H1 (cell line): ENCODE results near the gene TAF5. TPM values are rescaled to one million over a fixed set of nuclear protein-coding genes. Genes with fewer than 3 reads are reported as not detected.

Experiments used
- CTCF ChIA-PET: fragments of 300-600 bp; sonication (Branson Sonifier 250); formaldehyde crosslinking; loops from one replicate; lab custom pipeline; 2021; ENCODE audit not compliant: partially characterized antibody; lab: Charles Lee
- POLR2A ChIA-PET: fragments of 300-600 bp; sonication (Branson Sonifier 250); formaldehyde crosslinking; loops from one replicate; lab custom pipeline; 2021; ENCODE audit warnings: inconsistent platforms; ENCODE audit not compliant: partially characterized antibody; lab: Charles Lee
- DNase-seq, 2 experiments: peaks; one replicate each; pipeline versions ENCODE4 v3.0.0 to v3.0.0-alpha.2; 2010 to 2022; ENCODE audit warnings: low spot score in 2 of 2, low read depth in 1 of 2, mixed read lengths in 1 of 2
- FAIRE-seq: peaks from 2 replicates; lab custom pipeline; 2011; peaks lifted over from hg19 to GRCh38; lab: Jason Lieb, UNC
- H2AFZ ChIP-seq: 2 replicates; pipeline ENCODE4 v1.8.1; 2012; ENCODE audit warnings: low read length, inconsistent platforms
- H2AK5ac ChIP-seq: 2 replicates; pipeline ENCODE4 v1.6.1; 2013; ENCODE audit warnings: low read depth, low read length
- H2BK120ac ChIP-seq: replicated peaks from 2 replicates; pipeline ENCODE3; 2013; ENCODE audit warnings: low read depth, low read length, inconsistent platforms
- H2BK12ac ChIP-seq: 2 replicates; pipeline ENCODE4 v1.6.1; 2013; ENCODE audit warnings: low read depth, low read length
- H2BK15ac ChIP-seq: 2 replicates; pipeline ENCODE4 v1.6.1; 2013; ENCODE audit warnings: low read length
- H2BK20ac ChIP-seq: 2 replicates; pipeline ENCODE4 v1.6.1; 2013; ENCODE audit warnings: low read length
- H2BK5ac ChIP-seq: 2 replicates; pipeline ENCODE4 v1.6.1; 2013; ENCODE audit warnings: low read depth, low read length
- H3K14ac ChIP-seq: 2 replicates; pipeline ENCODE4 v1.6.1; 2013; ENCODE audit warnings: inconsistent platforms; ENCODE audit not compliant: insufficient read length
- H3K18ac ChIP-seq: 2 replicates; pipeline ENCODE4 v1.6.1; 2013; ENCODE audit warnings: low read length; ENCODE audit errors: extremely low read depth
- H3K23ac ChIP-seq: 2 replicates; pipeline ENCODE4 v1.6.1; 2013; ENCODE audit warnings: inconsistent platforms; ENCODE audit not compliant: insufficient read length
- H3K23me2 ChIP-seq: 2 replicates; pipeline ENCODE4 v1.6.1; 2013; ENCODE audit warnings: low read depth, low read length
- H3K27ac ChIP-seq: 2 replicates; pipeline ENCODE4 v1.6.1; 2011; ENCODE audit warnings: low read depth, low read length, inconsistent platforms
- H3K27me3 ChIP-seq, 4 experiments: replicated peaks in 1 of 4; 1 replicate in 1 of 4; 2 replicates in 3 of 4; pipeline versions ENCODE4 v1.6.1 to v1.8.1; 2011 to 2013; ENCODE audit warnings: low read length in 3 of 4, mild to moderate bottlenecking in 3 of 4, inconsistent platforms in 2 of 4, mixed read lengths in 2 of 4, moderate library complexity in 1 of 4; ENCODE audit not compliant: control insufficient read depth in 3 of 4, insufficient read depth in 3 of 4; ENCODE audit errors: extremely low read depth in 1 of 4
- H3K36me3 ChIP-seq, 4 experiments: 2 replicates each; pipeline versions ENCODE4 v1.6.1 to v1.8.1; 2011 to 2013; ENCODE audit warnings: mild to moderate bottlenecking in 4 of 4, low read length in 3 of 4, moderate library complexity in 2 of 4, control low read depth in 1 of 4, inconsistent platforms in 1 of 4; ENCODE audit not compliant: insufficient read depth in 4 of 4, control insufficient read depth in 2 of 4
- H3K4ac ChIP-seq: replicated peaks from 2 replicates; pipeline ENCODE3; 2013; ENCODE audit warnings: low read length, low read depth, mixed read lengths, inconsistent platforms; ENCODE audit not compliant: insufficient read length
- H3K4me1 ChIP-seq, 4 experiments: replicated peaks in 1 of 4; 1 replicate in 1 of 4; 2 replicates in 3 of 4; pipeline versions ENCODE4 v1.6.1 to v1.8.1; 2011 to 2013; ENCODE audit warnings: low read length in 3 of 4, inconsistent platforms in 2 of 4, mixed read lengths in 1 of 4; ENCODE audit not compliant: insufficient read depth in 4 of 4, control insufficient read depth in 3 of 4
- H3K4me2 ChIP-seq, 2 experiments: 2 replicates each; pipeline versions ENCODE4 v1.6.1 to v1.8.1; 2011 to 2013; ENCODE audit warnings: low read depth in 2 of 2, low read length in 2 of 2, control low read depth in 1 of 2, inconsistent platforms in 1 of 2, mild to moderate bottlenecking in 1 of 2; ENCODE audit not compliant: insufficient read depth in 1 of 2
- H3K4me3 ChIP-seq, 4 experiments: fragments of 200-600, 300-600 bp in 1 of 4; sonication (generic), shearing (Covaris generic), sonication (Bioruptor Twin) in 1 of 4; 2 replicates each; pipeline versions ENCODE4 v1.5.1 to v1.8.1; 2011 to 2016; ENCODE audit warnings: low read length in 4 of 4, low read depth in 3 of 4, control low read depth in 2 of 4, inconsistent platforms in 2 of 4, mild to moderate bottlenecking in 2 of 4, mixed read lengths in 1 of 4, moderate library complexity in 1 of 4; ENCODE audit not compliant: insufficient read depth in 2 of 4; ENCODE audit errors: extremely low read depth in 1 of 4
- H3K56ac ChIP-seq: replicated peaks from 2 replicates; pipeline ENCODE3; 2013; ENCODE audit warnings: low read depth, mild to moderate bottlenecking, mixed read lengths, low read length, inconsistent platforms; ENCODE audit not compliant: insufficient read length
- H3K79me1 ChIP-seq: 2 replicates; pipeline ENCODE4 v1.6.1; 2013; ENCODE audit warnings: low read depth, low read length, control low read depth
- H3K79me2 ChIP-seq, 2 experiments: 2 replicates each; pipeline versions ENCODE4 v1.6.1 to v1.8.1; 2012 to 2013; ENCODE audit warnings: low read length in 2 of 2, mild to moderate bottlenecking in 2 of 2, inconsistent platforms in 1 of 2; ENCODE audit not compliant: insufficient read depth in 2 of 2, control insufficient read depth in 1 of 2
- H3K9ac ChIP-seq, 4 experiments: replicated peaks in 1 of 4; 1 replicate in 1 of 4; 2 replicates in 3 of 4; pipeline versions ENCODE4 v1.6.1 to v1.8.1; 2011 to 2013; ENCODE audit warnings: low read depth in 3 of 4, low read length in 3 of 4, control low read depth in 2 of 4, mild to moderate bottlenecking in 2 of 4, moderate library complexity in 2 of 4, inconsistent platforms in 1 of 4; ENCODE audit errors: extremely low read depth in 1 of 4
- H3K9me3 ChIP-seq, 2 experiments: 2 replicates each; pipeline versions ENCODE4 v1.6.1 to v1.8.1; 2012 to 2013; ENCODE audit warnings: mild to moderate bottlenecking in 2 of 2, moderate library complexity in 2 of 2, control low read depth in 1 of 2, inconsistent platforms in 1 of 2, low read depth in 1 of 2, low read length in 1 of 2, mixed read lengths in 1 of 2; ENCODE audit not compliant: insufficient read depth in 2 of 2
- H4K20me1 ChIP-seq, 2 experiments: replicated peaks in 1 of 2; 2 replicates each; pipeline versions ENCODE3 to v1.8.1; 2011 to 2013; ENCODE audit warnings: inconsistent platforms in 2 of 2, low read length in 2 of 2, mild to moderate bottlenecking in 1 of 2; ENCODE audit not compliant: insufficient read depth in 2 of 2, control insufficient read depth in 1 of 2
- H4K5ac ChIP-seq: 2 replicates; pipeline ENCODE4 v1.6.1; 2013; ENCODE audit warnings: low read length, low read depth, mixed read lengths, inconsistent platforms; ENCODE audit not compliant: insufficient read length
- H4K8ac ChIP-seq: 2 replicates; pipeline ENCODE4 v1.8.0; 2013; ENCODE audit warnings: mild to moderate bottlenecking, moderate library complexity, low read length, inconsistent platforms; ENCODE audit not compliant: insufficient read depth; ENCODE audit errors: extremely low read depth
- H4K91ac ChIP-seq: replicated peaks from 2 replicates; pipeline ENCODE3; 2013; ENCODE audit warnings: low read length, mixed read lengths, inconsistent platforms; ENCODE audit not compliant: insufficient read length
- ASH2L ChIP-seq: fragments of 200-600, 300-600 bp; sonication (generic); IDR thresholded peaks from one replicate; pipeline ENCODE4 v1.7.1; 2017; ENCODE audit warnings: low read length
- ATF2 ChIP-seq: IDR thresholded peaks from 2 replicates; pipeline ENCODE4 v1.6.1; 2012; ENCODE audit warnings: low read length, inconsistent platforms
- BCL11A ChIP-seq, 2 experiments: IDR thresholded peaks; one replicate each; pipeline ENCODE4 v1.6.1; 2011; ENCODE audit warnings: low read depth in 2 of 2, low read length in 2 of 2, mild to moderate bottlenecking in 2 of 2
- EP300 ChIP-seq, 2 experiments: IDR thresholded peaks; 1 replicate in 1 of 2; 2 replicates in 1 of 2; pipeline ENCODE4 v1.6.1; 2011 to 2012; ENCODE audit warnings: low read depth in 2 of 2, low read length in 2 of 2, mild to moderate bottlenecking in 2 of 2, borderline replicate concordance in 1 of 2, inconsistent platforms in 1 of 2, moderate library complexity in 1 of 2
- RNF2 ChIP-seq: fragments of 200-900, 300-1000 bp; sonication (generic); IDR thresholded peaks from 2 replicates; pipeline ENCODE4 v1.7.1; 2016; ENCODE audit warnings: borderline replicate concordance, low read depth, mild to moderate bottlenecking, antibody characterized with exemption, low read length; ENCODE audit not compliant: poor library complexity, severe bottlenecking; ENCODE audit errors: missing control alignments
- polyA plus RNA-seq, 7 experiments: library from polyadenylated mRNA; depleted of rRNA in 3 of 7; stranded (reverse) in 5 of 7; unstranded in 2 of 7; fragments of >200 nt in 5 of 7; fragments of 200-250 nt in 2 of 7; gene quantifications; 1 replicate in 5 of 7; 2 replicates in 1 of 7; 4 replicates in 1 of 7; pipeline versions ENCODE4 v1.2.1 to v1.2.3, GENCODE V29; 2011 to 2013; ENCODE audit warnings: missing spikeins in 2 of 7, mixed read lengths in 2 of 7
- total RNA-seq: library from RNA; stranded (reverse); fragmentation: NEBNext Ultra II Directional; extraction: Animal tissue kit (Norgen Biotek cat#: 25700); gene quantifications from 2 replicates; pipeline ENCODE4 v1.2.1, GENCODE V29; 2021

Gene TAF5
- total and polyA plus RNA-seq, 2 of the 8 experiments (the other 6 are each of a cell fraction or from before 2014, with no cell fraction given) = 5.8 to 15.6 TPM

GRCh38 chr10:103334567-103334966 lies 33.2 kb upstream of the TAF5 start:
- Histone ChIP-seq H2BK20ac (no peak overlapping the region), H3K4ac (no peak overlapping the region), H2BK120ac (no peak overlapping the region), H4K91ac (no peak overlapping the region), H3K9ac (no peak overlapping the region), H3K23me2 (no peaks in the 10 kb centered on the region), H3K9me3 (no peaks in the 10 kb centered on the region), H3K4me3 (no peak overlapping the region), H2AK5ac (no peak overlapping the region), H3K18ac (no peak overlapping the region), H3K79me2 (no peaks in the 10 kb centered on the region), H3K27me3 (no peaks in the 10 kb centered on the region), H4K5ac (no peak overlapping the region), H3K27ac (no peak overlapping the region), H3K4me2 (no peak overlapping the region), H2BK12ac (no peak overlapping the region), H3K4me1 (no peaks in the 10 kb centered on the region), H3K79me1 (no peaks in the 10 kb centered on the region), H3K14ac (no peak overlapping the region), H4K8ac (no peak overlapping the region), H3K23ac (no peak overlapping the region), H3K36me3 (peaks cover 4 to 28% (median 18%) of the 10 kb centered on the region in 4 experiments), H2AFZ (no peak overlapping the region), H2BK5ac (no peak overlapping the region), H2BK15ac (no peak overlapping the region), H4K20me1 (peaks cover 0 to 2% of the 10 kb centered on the region in 2 experiments), H3K56ac (no peak overlapping the region)
- no peak for TF ChIP-seq RNF2
- no peak for TF ChIP-seq BCL11A (IDR thresholded peaks at IDR 0.05; ENCODE audit: low read depth in 2 of 2, low read length in 2 of 2)
- TF ChIP-seq EP300 (IDR thresholded peaks at IDR 0.05; ENCODE audit: borderline replicate concordance in 1 of 2, low read depth in 2 of 2, low read length in 2 of 2) = no peak
- TF ChIP-seq ASH2L = no peak
- no peak for TF ChIP-seq ATF2
- POLR2A ChIA-PET = interaction anchor here (1.5 kb wide), 1 partner anchor 38 kb away, joined by 3 read pairs; no protein-coding TSS in a partner anchor
- DNase-seq = no peak
- FAIRE-seq = no peak
- CTCF ChIA-PET = interaction anchor here (0.7 to 3.5 kb wide), 19 partner anchors 8 to 141 kb away, joined by 3 to 16 read pairs (median 5); no protein-coding TSS in a partner anchor
